Lower lobe of right lung (tissue), 2 donors: ENCODE data around the gene METAP1D. TPM values are rescaled to one million over a fixed set of nuclear protein-coding genes. Genes with fewer than 3 reads are reported as not detected.

Experiments used
- ATAC-seq, 2 donors: fragments of 200-7000 bp; cut with Tn5 transposase; one replicate each; pipeline ENCODE4 v1.9.1; 2020 to 2022; ENCODE audit warnings: mild to moderate bottlenecking in 2 of 2, moderate library complexity in 2 of 2
- DNase-seq: peaks from one replicate; pipeline ENCODE4 v3.0.0-alpha.2; 2020
- H3K27ac ChIP-seq: fragments of 200-600 bp; one replicate; pipeline ENCODE4 v1.8.0; 2022
- H3K27me3 ChIP-seq: fragments of 200-600 bp; one replicate; pipeline ENCODE4 v1.8.0; 2022; ENCODE audit warnings: low read depth
- H3K36me3 ChIP-seq: fragments of 200-600 bp; one replicate; pipeline ENCODE4 v1.8.0; 2022; ENCODE audit warnings: mild to moderate bottlenecking
- H3K4me1 ChIP-seq: fragments of 200-600 bp; one replicate; pipeline ENCODE4 v1.8.0; 2022
- H3K4me3 ChIP-seq: fragments of 200-600 bp; one replicate; pipeline ENCODE4 v1.8.0; 2022; ENCODE audit warnings: mild to moderate bottlenecking
- H3K9me3 ChIP-seq: fragments of 200-600 bp; one replicate; pipeline ENCODE4 v1.8.0; 2022
- intact Hi-C: fragments of 100-400 bp; cut with DNase I; formaldehyde crosslinking; loops from one replicate; pipeline ENCODE4 v1.11.0; 2022
- total RNA-seq: library from RNA; stranded (reverse); fragmentation: NEBNext Ultra II Directional; extraction: Animal tissue kit (Norgen Biotek cat#: 25700); gene quantifications from one replicate; pipeline ENCODE4 v1.2.1, GENCODE V29; 2021
- TF ChIP-seq, protein P1 (sequence below): fragments of 200-600 bp; IDR thresholded peaks from one replicate; pipeline ENCODE4 v1.8.0; 2022; ENCODE audit warnings: antibody characterized with exemption, mild to moderate bottlenecking
- donor health status: DM: no; HTN: yes; CAD: no; lungs with severe emphysema.

METAP1D gene
- total RNA-seq, 1 donor from 2014 or later, result 3.8 TPM

DNA sequence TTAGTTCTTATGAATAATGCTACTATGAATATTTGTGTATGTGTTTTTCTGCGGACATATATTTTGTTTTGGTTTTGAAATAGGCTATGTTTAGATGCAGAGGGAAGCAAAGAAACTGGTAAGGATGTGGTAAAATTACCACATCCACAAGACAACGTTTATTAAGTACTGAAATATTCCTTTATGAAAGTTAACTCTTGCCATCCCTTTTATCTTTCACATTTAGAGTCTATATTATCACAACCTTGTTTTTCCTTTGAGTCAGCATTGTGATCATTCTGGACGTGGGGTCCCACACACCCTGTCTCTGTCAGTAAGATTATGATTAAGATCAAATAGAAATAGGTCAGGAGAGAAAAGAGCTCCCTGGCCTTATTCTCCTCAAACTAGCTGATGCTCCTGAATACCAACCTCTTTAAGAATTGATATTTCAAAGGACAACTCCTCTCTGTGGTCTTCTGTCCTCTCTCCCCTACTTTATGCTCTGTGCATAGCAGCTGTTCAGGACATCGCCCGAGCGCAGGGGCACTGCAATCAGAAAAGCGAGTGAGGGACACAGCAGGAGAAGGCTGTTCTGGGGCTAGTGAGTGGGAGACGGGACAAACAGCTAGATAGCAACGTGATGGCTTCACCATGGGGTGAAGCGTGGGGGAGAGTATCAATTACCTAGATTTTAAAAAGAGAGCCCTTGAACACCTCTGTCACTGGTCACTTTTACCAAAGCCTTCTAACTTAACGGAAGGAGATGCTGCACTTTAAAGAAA lies 12.2 kb downstream of the METAP1D start:
- intact Hi-C loops, result no loop called here
- TF ChIP-seq, protein P1, sequence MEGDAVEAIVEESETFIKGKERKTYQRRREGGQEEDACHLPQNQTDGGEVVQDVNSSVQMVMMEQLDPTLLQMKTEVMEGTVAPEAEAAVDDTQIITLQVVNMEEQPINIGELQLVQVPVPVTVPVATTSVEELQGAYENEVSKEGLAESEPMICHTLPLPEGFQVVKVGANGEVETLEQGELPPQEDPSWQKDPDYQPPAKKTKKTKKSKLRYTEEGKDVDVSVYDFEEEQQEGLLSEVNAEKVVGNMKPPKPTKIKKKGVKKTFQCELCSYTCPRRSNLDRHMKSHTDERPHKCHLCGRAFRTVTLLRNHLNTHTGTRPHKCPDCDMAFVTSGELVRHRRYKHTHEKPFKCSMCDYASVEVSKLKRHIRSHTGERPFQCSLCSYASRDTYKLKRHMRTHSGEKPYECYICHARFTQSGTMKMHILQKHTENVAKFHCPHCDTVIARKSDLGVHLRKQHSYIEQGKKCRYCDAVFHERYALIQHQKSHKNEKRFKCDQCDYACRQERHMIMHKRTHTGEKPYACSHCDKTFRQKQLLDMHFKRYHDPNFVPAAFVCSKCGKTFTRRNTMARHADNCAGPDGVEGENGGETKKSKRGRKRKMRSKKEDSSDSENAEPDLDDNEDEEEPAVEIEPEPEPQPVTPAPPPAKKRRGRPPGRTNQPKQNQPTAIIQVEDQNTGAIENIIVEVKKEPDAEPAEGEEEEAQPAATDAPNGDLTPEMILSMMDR, result no peak

GRCh38 chr2:172012677-172013391 lies 13.1 kb downstream of the METAP1D start:
- DNase-seq, result no peak
- intact Hi-C loops, result no loop called here
- no peak overlapping the region for H3K27ac ChIP-seq
- H3K36me3 ChIP-seq, result no peaks in the 10 kb centered on the region
- TF ChIP-seq, protein P1, result no peak
- no peak for ATAC-seq
- H3K9me3 ChIP-seq, result no peaks in the 10 kb centered on the region
- no peak overlapping the region for H3K4me3 ChIP-seq
- no peaks in the 10 kb centered on the region for H3K4me1 ChIP-seq
- no peaks in the 10 kb centered on the region for H3K27me3 ChIP-seq

More for the DNA sequence above, 12.2 kb downstream of the METAP1D start:
- H3K27me3 ChIP-seq, result no peaks in the 10 kb centered on the region
- no peaks in the 10 kb centered on the region for H3K36me3 ChIP-seq
- no peak overlapping the region for H3K27ac ChIP-seq
- H3K4me3 ChIP-seq, result no peak overlapping the region
- DNase-seq, result no peak
- no peak for ATAC-seq
- H3K4me1 ChIP-seq, result no peaks in the 10 kb centered on the region
- H3K9me3 ChIP-seq, result no peaks in the 10 kb centered on the region

- Histone ChIP-seq H3K4me1 (no peaks in the 10 kb centered on the region), H3K36me3 (no peaks in the 10 kb centered on the region), H3K27ac (no peak overlapping the region), H3K4me3 (no peak overlapping the region), H3K9me3 (no peaks in the 10 kb centered on the region), H3K27me3 (no peaks in the 10 kb centered on the region)
- intact Hi-C loops, result no loop called here
- DNase-seq, result no peak
- TF ChIP-seq, protein P1, result no peak
- no peak for ATAC-seq
Observed at GRCh38 chr2:172013396-172013795, 13.6 kb downstream of the METAP1D start.

DNA sequence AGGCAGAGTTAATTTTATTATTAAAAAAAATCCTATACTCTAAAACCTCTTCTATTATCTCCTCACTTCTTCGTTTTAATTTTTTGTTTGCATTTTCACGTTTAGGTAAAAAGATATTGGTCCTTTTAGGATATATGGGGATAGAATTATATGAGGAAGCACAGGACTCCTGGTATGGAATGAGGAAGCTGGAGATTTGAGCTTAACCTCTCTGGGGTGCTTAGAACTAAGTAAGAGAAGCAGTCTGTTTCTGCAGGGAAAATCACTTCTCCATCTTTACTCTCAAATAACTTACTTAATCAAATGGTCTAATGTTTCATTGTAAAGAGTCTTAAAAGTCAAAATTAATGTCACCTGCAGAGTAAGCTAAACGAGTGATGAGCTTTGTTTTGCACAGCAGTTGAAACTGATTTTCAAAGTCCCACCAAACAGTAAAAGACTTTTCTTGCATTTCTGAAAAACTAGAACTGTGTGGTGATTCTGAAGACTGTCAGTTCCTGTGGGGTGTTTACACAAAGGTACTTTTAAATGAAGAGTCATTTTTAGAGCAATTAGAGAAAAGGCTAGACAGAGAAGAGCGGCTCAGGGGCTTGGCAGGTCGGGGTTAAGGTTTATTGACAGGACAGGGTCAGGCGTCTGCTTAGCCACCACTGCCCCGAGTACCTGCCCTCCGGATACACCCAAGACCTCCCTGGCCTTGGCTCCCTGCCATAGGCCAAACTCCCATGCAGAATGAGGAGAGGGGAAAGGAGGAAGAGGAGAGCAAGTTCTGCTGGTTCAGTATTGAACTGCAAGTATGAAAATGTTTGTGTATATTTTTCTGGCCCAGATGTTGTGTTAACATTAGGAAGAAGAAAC lies 21.6 kb downstream of the METAP1D start:
- ATAC-seq, result no peak
- intact Hi-C loops, result no loop called here
- TF ChIP-seq, protein P1, result no peak
- Histone ChIP-seq H3K4me3 (no peak overlapping the region), H3K27ac (no peak overlapping the region), H3K9me3 (no peaks in the 10 kb centered on the region), H3K36me3 (no peaks in the 10 kb centered on the region), H3K27me3 (no peaks in the 10 kb centered on the region), H3K4me1 (no peaks in the 10 kb centered on the region)
- DNase-seq, result no peak

DNA sequence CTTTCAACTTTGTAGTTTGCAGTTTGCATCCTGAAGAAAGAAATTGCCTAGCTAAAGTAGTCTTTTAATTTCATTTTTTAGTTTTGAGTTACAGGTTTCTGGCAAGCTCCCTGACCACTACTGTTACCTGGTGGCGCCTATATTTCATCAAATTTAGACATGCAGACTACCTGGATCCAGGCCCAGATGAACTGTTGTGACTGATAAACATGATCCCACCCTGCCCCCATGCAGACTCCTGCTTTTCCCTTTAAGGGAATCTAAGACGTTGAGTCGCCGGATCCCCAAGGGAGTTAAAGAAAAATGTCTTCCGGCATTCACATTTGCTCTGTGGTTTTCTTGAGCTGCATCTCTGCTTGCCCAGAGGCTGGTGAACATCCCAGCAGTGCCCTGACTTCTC lies 22.2 kb downstream of the METAP1D start:
- H3K27me3 ChIP-seq, result no peaks in the 10 kb centered on the region
- no peak for DNase-seq

More for the DNA sequence above, 22.2 kb downstream of the METAP1D start:
- Histone ChIP-seq H3K36me3 (no peaks in the 10 kb centered on the region), H3K27ac (no peak overlapping the region), H3K4me1 (no peaks in the 10 kb centered on the region), H3K9me3 (no peaks in the 10 kb centered on the region), H3K4me3 (no peak overlapping the region)
- no peak for ATAC-seq
- TF ChIP-seq, protein P1, result no peak
- intact Hi-C loops, result no loop called here
